ENCODE data around the gene LMNA.
"Not testable (repeated sequence)": the region's sequence is repeated elsewhere in the genome, so short reads cannot be mapped to it uniquely, and the experiment has no call there.

The LMNA gene

DNA sequence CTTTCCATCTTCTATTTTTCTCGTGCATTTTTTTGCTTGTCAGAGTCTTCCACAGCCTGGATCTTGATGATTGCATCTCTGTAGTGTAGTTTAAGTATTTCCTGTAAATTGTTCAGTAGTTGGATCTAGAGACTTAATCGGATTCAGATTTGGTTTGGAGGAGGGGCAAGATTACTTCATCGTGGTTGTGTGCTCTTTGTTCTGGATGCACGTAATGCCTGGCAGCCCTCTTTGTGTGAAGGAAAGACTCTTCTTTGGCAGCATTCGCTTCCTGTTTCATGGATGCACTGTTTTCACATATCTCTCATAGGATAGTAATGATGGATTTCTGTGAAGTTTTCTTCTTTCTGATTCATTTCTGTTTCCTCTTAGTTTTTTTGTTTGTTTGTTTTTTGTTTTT, 53.0 kb downstream of the LMNA start:
- no peak for DNase-seq

DNA sequence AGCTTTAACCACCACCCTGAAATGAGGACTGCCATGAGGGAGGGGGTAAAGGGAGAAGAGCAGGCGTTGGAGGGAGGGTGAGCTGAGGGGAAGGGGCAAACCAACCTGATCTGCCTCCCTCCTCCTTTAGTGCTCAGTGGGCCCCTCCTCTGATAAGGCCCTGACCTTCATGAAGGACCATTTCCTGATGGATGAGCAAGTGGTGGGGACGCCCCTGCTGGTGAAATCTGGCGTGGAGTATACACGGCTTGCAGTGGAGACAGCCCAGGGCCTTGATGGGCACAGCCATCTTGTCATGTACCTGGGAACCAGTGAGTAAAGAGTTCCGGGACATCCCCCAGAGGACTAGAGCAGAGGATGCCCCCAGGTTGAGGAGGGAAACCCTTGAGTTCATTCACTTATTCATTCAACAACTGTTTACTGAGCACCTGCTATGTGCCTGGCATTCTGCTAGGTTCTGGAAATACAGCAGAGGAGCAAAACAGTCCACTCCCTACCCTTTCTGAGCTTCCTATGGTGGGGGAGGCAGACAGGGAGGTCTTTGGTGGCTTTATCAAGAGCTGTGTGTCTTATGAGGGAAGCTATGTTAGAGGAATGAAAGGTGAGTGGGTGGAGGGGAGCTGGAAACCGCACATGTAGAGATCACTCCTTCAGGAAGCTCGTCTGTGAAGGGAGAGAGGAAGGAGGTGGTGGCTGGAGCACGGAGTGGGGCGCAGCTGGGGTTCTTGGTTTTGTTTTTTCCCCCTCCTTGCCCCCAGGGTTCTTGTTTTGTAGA, 58.4 kb downstream of the LMNA start:
- DNase-seq: no peak

DNA sequence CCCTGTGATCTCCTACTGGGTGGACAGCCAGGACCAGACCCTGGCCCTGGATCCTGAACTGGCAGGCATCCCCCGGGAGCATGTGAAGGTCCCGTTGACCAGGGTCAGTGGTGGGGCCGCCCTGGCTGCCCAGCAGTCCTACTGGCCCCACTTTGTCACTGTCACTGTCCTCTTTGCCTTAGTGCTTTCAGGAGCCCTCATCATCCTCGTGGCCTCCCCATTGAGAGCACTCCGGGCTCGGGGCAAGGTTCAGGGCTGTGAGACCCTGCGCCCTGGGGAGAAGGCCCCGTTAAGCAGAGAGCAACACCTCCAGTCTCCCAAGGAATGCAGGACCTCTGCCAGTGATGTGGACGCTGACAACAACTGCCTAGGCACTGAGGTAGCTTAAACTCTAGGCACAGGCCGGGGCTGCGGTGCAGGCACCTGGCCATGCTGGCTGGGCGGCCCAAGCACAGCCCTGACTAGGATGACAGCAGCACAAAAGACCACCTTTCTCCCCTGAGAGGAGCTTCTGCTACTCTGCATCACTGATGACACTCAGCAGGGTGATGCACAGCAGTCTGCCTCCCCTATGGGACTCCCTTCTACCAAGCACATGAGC, 62.2 kb downstream of the LMNA start:
- DNase-seq: no peak

DNA sequence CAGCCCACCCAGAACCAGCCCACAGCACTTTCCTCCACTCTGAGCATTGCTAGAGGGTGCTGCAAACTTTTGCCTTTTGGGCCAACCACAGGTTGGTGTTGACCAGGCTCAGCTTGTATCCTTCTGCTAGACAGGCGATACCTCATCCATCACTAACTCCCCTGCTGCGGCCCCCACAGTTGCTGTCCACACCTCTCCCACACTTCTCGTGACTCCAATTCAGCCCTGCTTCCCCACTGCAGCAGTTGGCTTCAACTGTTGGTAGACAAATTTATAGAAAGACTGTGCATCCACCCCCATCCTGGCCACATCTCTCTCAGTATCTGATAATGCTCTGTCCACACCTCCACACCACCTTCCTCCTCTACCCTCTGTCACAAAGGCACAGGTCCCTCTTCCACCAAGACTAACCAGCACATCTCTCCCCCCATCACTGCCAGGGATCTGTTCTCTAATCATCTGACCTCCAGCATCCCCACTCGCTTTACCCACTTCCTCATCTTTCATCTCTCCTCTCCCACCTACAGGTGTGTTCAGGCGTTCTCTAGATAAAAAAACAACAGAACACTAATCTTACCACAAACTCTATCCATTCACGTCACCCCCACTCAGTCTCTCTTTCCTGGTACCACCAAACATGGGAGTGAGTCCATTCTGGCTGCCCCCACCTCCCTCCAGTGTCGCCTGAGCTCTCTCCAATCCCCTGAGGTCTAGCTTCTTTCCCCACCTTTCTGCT, 63.6 kb downstream of the LMNA start:
- DNase-seq: no peak

DNA sequence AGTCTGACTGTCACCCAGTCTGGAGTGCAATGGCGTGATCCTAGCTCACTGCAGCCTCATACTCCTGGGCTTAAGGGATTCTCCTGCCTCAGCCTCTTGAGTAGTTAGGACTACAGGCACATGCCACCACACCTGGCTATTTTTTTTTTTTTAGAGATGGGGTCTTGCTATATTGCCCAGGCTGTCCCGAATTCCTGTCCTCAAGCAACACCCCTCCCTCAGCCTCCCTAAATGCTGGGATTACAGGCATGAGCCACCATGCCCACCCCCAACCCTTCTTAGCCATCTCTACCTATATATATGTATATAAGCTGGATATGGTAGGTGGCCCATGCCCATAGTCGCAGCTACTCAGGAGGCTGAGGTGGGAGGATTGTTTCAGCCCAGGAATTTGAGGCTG, 66.0 kb downstream of the LMNA start:
- DNase-seq: no peak

DNA sequence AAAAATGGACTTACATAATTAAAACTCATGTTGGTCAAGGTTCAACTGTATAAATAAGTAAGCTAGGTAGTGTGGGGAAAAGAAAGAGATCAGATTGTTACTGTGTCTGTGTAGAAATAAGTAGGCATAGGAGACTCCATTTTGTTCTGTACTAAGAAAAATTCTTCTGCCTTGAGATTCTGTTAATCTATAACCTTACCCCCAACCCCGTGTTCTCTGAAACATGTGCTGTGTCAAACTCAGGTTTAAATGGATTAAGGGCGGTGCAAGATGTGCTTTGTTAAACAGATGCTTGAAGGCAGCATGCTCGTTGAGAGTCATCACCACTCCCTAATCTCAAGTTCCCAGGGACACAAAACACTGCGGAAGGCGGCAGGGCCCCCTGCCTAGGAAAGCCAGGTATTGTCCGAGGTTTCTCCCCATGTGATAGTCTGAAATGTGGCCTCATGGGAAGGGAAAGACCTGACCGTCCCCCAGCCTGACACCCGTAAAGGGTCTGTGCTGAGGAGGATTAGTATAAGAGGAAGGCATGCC, 66.9 kb downstream of the LMNA start:
- DNase-seq: not testable (repeated sequence)

DNA sequence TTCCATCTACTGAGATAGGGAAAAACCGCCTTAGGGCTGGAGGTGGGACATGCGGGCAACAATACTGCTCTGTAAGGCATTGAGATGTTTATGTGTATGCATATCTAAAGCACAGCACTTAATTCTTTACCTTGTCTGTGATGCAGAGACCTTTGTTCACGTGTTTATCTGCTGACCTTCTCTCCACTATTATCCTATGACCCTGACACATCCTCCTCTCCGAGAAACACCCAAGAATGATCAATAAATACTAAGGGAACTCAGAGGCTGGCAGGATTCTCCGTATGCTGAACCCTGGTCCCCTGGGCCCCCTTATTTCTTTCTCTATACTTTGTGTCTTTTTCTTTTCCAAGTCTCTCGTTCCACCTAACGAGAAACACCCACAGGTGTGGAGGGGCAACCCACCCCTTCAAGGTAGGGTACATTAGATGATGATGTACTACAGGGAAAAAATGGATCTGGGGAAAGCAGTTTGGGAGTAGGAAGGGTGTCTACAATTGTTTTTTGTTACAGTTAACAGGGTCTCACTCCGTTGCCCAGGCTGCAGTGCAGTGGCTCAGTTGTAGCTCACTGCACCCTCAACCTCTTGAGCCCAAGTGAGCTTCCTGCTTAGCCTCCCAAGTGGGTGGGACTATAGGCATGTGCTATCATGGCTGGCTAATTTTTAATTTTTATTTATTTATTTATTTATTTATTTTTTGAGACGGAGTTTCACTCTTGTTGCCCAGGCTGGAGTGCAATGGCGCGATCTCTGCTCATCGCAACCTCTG, 67.7 kb downstream of the LMNA start:
- not testable (repeated sequence) for DNase-seq

DNA sequence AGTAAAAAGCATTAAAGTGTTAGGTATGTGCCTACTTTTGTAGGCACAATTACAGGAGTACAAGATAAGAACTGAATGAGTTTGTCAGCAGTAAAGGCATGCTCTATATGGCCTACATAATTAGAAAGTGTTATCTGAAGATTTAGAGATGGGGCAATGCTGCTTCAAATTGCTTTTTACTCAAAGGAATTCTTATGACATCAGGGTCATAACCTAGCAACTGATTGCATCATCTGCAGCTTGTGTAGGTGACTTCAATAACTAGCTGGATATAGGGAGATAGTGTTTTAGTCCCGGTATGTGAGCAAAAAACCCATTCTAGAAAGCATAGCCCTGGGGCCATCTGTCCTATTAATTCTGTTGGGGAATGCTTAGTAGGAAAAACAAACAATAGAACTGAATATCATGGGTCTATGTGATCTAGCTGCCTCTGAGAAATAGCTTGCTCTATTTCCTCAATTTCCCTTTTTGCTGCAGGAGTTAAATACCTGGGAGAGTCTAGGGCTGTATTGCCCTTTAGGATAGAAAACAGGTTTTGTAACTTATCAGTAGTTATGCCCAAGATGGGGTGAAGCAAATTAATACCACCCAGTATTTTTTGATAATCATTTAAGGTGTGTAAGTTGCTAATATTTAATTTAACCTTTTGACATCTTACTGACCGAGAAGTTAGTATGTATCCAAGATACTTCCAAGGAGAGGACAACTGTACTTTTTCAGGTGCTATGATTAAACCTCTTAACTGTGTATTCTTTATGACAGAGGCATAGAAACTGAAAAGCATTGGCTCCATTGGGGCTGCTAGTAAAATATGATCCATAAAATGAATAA, 72.1 kb downstream of the LMNA start:
- DNase-seq: not testable (repeated sequence)

All from activated naive CD4-positive, alpha-beta T cell treated with Interleukin-2 at 50 U/mL for 16 hours (primary cell).